Astrocyte of the hippocampus (primary cell): Measurements from ENCODE around the gene FAM25A.

Source experiments
- DNase-seq: peaks from one replicate; pipeline ENCODE4 v3.0.0; 2011; ENCODE audit warnings: low read depth, low spot score

Gene FAM25A

DNA sequence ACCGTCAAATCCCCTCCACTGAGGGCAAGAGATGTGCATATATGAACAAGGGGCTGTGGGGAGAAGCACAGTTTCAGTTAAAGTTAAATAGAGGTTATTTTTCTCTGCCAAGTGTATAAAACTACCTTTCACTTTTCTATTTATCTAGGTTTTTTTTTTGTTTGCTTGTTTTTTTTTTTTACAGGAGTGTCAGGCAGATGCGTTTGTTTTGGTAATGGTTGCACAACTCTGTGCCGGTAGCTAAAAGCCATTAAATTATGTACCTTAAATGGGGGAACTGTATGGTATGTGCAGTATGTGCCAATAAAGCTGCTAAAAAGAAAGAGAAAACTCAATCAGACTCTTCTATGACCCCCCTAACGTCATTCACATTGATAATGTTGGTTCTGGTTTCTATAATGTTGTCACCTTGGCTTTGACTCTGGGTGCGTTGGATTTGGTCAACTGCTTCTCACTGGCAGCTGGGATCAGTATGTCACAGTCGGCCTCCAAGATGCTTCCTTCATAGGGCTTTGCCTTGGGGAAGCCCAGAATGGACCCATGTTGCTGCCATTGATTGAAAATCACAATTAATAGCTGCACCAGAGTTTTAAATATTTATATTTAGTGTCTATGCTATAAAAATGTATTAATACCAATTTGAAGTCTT is 40.3 kb downstream of the FAM25A start:
- no peak for DNase-seq

DNA sequence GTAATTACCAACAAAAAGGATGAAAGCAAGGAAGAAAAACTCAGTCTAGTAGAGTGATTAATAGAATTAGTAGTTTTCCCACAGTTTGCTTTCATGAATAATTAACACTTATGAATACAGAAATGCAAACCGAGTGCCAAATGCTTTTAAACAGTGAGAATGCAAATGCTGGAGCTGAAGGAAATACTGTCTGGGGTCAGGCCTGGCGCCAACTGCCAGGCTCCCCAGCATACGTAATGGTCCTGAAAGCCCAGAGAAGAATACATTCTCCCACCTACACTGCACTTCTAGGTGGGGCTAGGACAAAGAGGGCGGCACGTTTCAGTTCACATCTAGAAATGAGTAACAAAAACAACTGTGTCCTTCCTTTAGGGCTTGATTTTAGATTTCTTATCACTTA is 44.6 kb downstream of the FAM25A start:
- peak; percentile 68 for DNase-seq

DNA sequence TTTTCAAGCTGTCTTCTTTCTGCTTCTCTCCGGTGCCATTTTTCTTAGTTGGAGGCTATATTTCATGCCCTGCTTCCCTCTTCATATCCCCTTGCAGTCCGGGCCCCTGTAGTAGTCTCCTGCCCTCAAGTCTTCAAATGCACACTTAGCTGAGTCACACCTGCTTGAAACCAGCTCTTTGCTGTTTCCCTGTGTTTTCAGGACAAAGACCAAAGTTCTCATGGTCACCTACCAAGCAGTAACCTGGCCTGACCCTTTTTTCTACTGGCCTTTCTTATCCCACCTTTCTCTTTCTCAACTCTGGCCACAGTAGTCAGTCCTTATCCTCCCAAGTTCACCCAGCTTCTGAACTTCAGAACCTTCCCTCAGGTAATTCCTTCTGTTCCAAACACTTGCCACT is 46.1 kb downstream of the FAM25A start:
- DNase-seq = no peak

DNA sequence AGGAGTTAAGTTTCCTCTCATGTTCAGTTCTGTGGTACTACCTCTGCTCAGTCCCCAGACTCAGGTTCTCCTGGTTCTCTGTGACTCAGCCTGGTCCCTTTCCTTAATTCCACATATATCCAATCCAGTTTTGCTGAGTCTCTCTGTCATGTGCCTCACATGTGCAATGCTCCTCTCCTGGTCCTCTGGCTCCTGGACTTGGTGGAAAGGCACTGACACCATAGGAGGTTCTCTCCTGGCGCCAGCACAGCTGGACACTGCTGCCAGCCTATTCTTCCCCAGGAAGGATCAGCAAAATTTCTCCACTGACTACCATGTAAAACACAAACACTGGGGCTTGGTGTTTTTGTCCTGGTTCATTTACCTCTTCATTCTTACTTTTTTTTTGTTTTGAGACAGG is 46.8 kb downstream of the FAM25A start:
- DNase-seq = no peak

DNA sequence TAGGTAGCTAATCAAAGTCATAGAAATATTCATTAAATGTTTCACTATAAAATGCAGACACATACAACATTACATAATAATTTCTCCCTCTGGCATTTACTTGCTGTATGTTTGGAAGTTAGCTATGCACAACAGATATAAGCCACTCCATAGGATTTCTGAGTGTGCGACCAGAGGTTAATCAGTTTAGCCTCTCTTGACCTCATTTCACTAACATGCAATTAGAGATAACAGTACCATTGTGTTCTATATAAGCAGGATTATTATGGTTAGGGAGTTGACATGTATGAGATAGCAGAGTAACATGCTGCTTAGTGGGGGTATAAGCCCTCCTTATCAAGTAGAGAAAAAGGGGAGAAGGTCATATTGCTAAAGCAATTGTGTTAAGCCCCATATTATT is 48.2 kb downstream of the FAM25A start:
- no peak for DNase-seq

DNA sequence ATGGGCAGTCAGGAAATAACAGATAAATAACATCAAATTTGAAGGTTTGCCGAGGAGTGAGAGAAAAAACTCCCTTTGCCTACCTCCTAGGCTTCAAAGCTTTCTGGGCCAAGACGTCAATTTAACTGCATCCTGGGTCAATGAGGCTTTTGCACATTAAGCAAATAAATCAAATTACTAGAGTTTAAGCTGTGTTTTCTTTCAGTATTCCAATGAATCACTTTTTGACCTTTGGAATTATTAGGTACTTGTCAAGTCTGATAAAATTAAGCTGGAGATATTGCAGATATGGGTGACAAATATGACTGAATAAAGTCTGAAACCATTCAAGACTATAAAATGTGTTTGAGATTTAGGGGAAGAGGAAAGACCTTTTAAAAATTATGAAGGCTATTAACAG is 52.4 kb downstream of the FAM25A start:
- no peak for DNase-seq
